ENCODE data around the gene UBTD2.

The UBTD2 gene

GRCh38 chr5:172315587-172316493 lies 32.3 kb upstream of the UBTD2 start:
- no peak overlapping the region for H3K4me2 ChIP-seq (ENCODE audit: insufficient read depth, low read length)
- no peak overlapping the region for H3K4me3 ChIP-seq (ENCODE audit: low read depth in 1 of 2, low read length in 2 of 2)
- H3K9me3 ChIP-seq (ENCODE audit: insufficient read depth, low read length, severe bottlenecking) = no peaks in the 10 kb centered on the region
- no peak overlapping the region for H3K27ac ChIP-seq (ENCODE audit: low read length)
- no peaks in the 10 kb centered on the region for H3K4me1 ChIP-seq (ENCODE audit: insufficient read depth, low read length)
- no peaks in the 10 kb centered on the region for H3K79me2 ChIP-seq (ENCODE audit: insufficient read depth, low read length)
- DNase-seq (no peak), ATAC-seq (ENCODE audit: insufficient read depth, low read depth) (no peak)
- H3K9ac ChIP-seq (ENCODE audit: low read depth, low read length) = no peak overlapping the region
- TF ChIP-seq CTCF (IDR thresholded peaks at IDR 0.05; ENCODE audit: borderline replicate concordance, extremely low read depth, low read length, poor library complexity, severe bottlenecking) = no peak
- no peak for TF ChIP-seq EZH2 (IDR thresholded peaks at IDR 0.05; ENCODE audit: borderline replicate concordance, low read depth, low read length, severe bottlenecking)
- no peaks in the 10 kb centered on the region for H3K36me3 ChIP-seq (ENCODE audit: insufficient read depth, low read length)
- no peaks in the 10 kb centered on the region for H3K27me3 ChIP-seq (ENCODE audit: insufficient read depth, low read length, poor library complexity)
- H2AFZ ChIP-seq (ENCODE audit: low read depth, low read length) = no peak overlapping the region
- no peaks in the 10 kb centered on the region for H4K20me1 ChIP-seq (ENCODE audit: insufficient read depth, low read length)

- H3K4me3 ChIP-seq (ENCODE audit: low read depth in 1 of 2, low read length in 2 of 2) = no peak overlapping the region
Observed at GRCh38 chr5:172313915-172314314, 30.4 kb upstream of the UBTD2 start.

GRCh38 chr5:172312286-172312685 lies 28.7 kb upstream of the UBTD2 start:
- H3K4me1 ChIP-seq (ENCODE audit: insufficient read depth, low read length) = no peaks in the 10 kb centered on the region

More at GRCh38 chr5:172313915-172314314, 30.4 kb upstream of the UBTD2 start:
- DNase-seq (no peak), ATAC-seq (ENCODE audit: insufficient read depth, low read depth) (no peak)
- H3K4me2 ChIP-seq (ENCODE audit: insufficient read depth, low read length) = no peak overlapping the region
- H3K27ac ChIP-seq (ENCODE audit: low read length) = no peak overlapping the region
- H3K27me3 ChIP-seq (ENCODE audit: insufficient read depth, low read length, poor library complexity) = no peaks in the 10 kb centered on the region
- H2AFZ ChIP-seq (ENCODE audit: low read depth, low read length) = no peak overlapping the region
- TF ChIP-seq CTCF (IDR thresholded peaks at IDR 0.05; ENCODE audit: borderline replicate concordance, extremely low read depth, low read length, poor library complexity, severe bottlenecking) = no peak
- TF ChIP-seq EZH2 (IDR thresholded peaks at IDR 0.05; ENCODE audit: borderline replicate concordance, low read depth, low read length, severe bottlenecking) = no peak
- no peaks in the 10 kb centered on the region for H3K36me3 ChIP-seq (ENCODE audit: insufficient read depth, low read length)
- H3K9ac ChIP-seq (ENCODE audit: low read depth, low read length) = no peak overlapping the region
- H4K20me1 ChIP-seq (ENCODE audit: insufficient read depth, low read length) = no peaks in the 10 kb centered on the region
- no peaks in the 10 kb centered on the region for H3K4me1 ChIP-seq (ENCODE audit: insufficient read depth, low read length)
- H3K79me2 ChIP-seq (ENCODE audit: insufficient read depth, low read length) = no peaks in the 10 kb centered on the region
- H3K9me3 ChIP-seq (ENCODE audit: insufficient read depth, low read length, severe bottlenecking) = no peaks in the 10 kb centered on the region

More at GRCh38 chr5:172312286-172312685, 28.7 kb upstream of the UBTD2 start:
- no peak for DNase-seq
- Histone ChIP-seq H4K20me1 (ENCODE audit: insufficient read depth, low read length) (no peaks in the 10 kb centered on the region), H3K36me3 (ENCODE audit: insufficient read depth, low read length) (no peaks in the 10 kb centered on the region), H3K4me2 (ENCODE audit: insufficient read depth, low read length) (no peak overlapping the region), H2AFZ (ENCODE audit: low read depth, low read length) (no peak overlapping the region), H3K4me3 (ENCODE audit: low read depth in 1 of 2, low read length in 2 of 2) (no peak overlapping the region), H3K27me3 (ENCODE audit: insufficient read depth, low read length, poor library complexity) (no peaks in the 10 kb centered on the region), H3K27ac (ENCODE audit: low read length) (no peak overlapping the region), H3K9me3 (ENCODE audit: insufficient read depth, low read length, severe bottlenecking) (no peaks in the 10 kb centered on the region), H3K79me2 (ENCODE audit: insufficient read depth, low read length) (no peaks in the 10 kb centered on the region), H3K9ac (ENCODE audit: low read depth, low read length) (no peak overlapping the region)
- TF ChIP-seq EZH2 (IDR thresholded peaks at IDR 0.05; ENCODE audit: borderline replicate concordance, low read depth, low read length, severe bottlenecking) = no peak
- TF ChIP-seq CTCF (IDR thresholded peaks at IDR 0.05; ENCODE audit: borderline replicate concordance, extremely low read depth, low read length, poor library complexity, severe bottlenecking) = no peak
- ATAC-seq (ENCODE audit: insufficient read depth, low read depth) = no peak
